Kidney (tissue), 14 donors: ENCODE measurements around the gene MMS22L. TPM values are rescaled to one million over a fixed set of nuclear protein-coding genes. Genes with fewer than 3 reads are reported as not detected.

Experiments
- DNase-seq, 5 donors: peaks; one replicate each; pipeline ENCODE4 v3.0.0-alpha.2; 2013 to 2020
- FAIRE-seq: peaks from 2 replicates; lab custom pipeline; 2012; peaks lifted over from hg19 to GRCh38; lab: Jason Lieb, UNC
- H3K27ac ChIP-seq, 2 donors: one replicate each; pipeline ENCODE4 v1.7.0; 2013; ENCODE audit warnings: low read depth in 2 of 2, low read length in 2 of 2, inconsistent platforms in 1 of 2
- H3K27me3 ChIP-seq: one replicate; pipeline ENCODE4 v1.7.1; 2013; ENCODE audit warnings: low read length, inconsistent platforms; ENCODE audit not compliant: control insufficient read depth, insufficient read depth
- H3K36me3 ChIP-seq, 3 donors: one replicate each; pipeline versions ENCODE4 v1.7.0 to v1.7.1; 2013; ENCODE audit warnings: low read length in 3 of 3, control low read depth in 1 of 3, inconsistent platforms in 1 of 3; ENCODE audit not compliant: insufficient read depth in 3 of 3, control insufficient read depth in 2 of 3
- H3K4me1 ChIP-seq, 3 donors: one replicate each; pipeline versions ENCODE4 v1.7.0 to v1.7.1; 2013; ENCODE audit warnings: low read length in 3 of 3, inconsistent platforms in 1 of 3, low read depth in 1 of 3; ENCODE audit not compliant: control insufficient read depth in 2 of 3, insufficient read depth in 2 of 3
- H3K4me3 ChIP-seq, 3 donors: one replicate each; pipeline versions ENCODE4 v1.7.0 to v1.8.1; 2013; ENCODE audit warnings: low read length in 3 of 3, control low read depth in 1 of 3, inconsistent platforms in 1 of 3
- H3K9ac ChIP-seq, 3 donors: one replicate each; pipeline versions ENCODE4 v1.7.0 to v1.7.1; 2013; ENCODE audit warnings: low read length in 3 of 3, control low read depth in 1 of 3, inconsistent platforms in 1 of 3
- H3K9me3 ChIP-seq, 3 donors: one replicate each; pipeline versions ENCODE4 v1.7.0 to v1.7.1; 2013; ENCODE audit warnings: low read length in 3 of 3, control low read depth in 1 of 3, inconsistent platforms in 1 of 3; ENCODE audit not compliant: control insufficient read depth in 2 of 3, insufficient read depth in 1 of 3
- CTCF ChIP-seq: IDR thresholded peaks from 3 replicates; pipeline ENCODE4 v1.5.1; 2012; ENCODE audit warnings: mild to moderate bottlenecking, moderate library complexity, borderline replicate concordance; ENCODE audit not compliant: insufficient read depth; ENCODE audit errors: extremely low read depth
- intact Hi-C: fragments of 100-400 bp; cut with DNase I; formaldehyde crosslinking; loops from one replicate; pipeline ENCODE4 v1.11.1; 2022
- polyA plus RNA-seq: library from polyadenylated mRNA; stranded (reverse); fragments of 350-450 nt; fragmentation: Illumina TruSeq; extraction: RNeasy Lipid Tissue Mini Kit (QIAGEN cat#74804); gene quantifications from one replicate; pipeline ENCODE4 v1.2.3, GENCODE V29; 2014; ENCODE audit warnings: low read depth, low replicate concordance; ENCODE audit not compliant: insufficient read depth
- total RNA-seq: library from RNA; stranded (reverse); fragmentation: NEBNext Ultra II Directional; extraction: Animal tissue kit (Norgen Biotek cat#: 25700); gene quantifications from one replicate; pipeline ENCODE4 v1.2.1, GENCODE V29; 2021
- donor health status: control.
- donor health status: control.
- donor health status: control.
- donor health status: control.
- donor health status: control.
- donor health status: DM: yes; HTN: yes; CAD: no.
- donor health status: Normal renal cell carcinoma (clear cell type).

Gene MMS22L
- total and polyA plus RNA-seq, 2 donors from 2014 or later = 1.7 to 9.5 TPM

- no peak overlapping the region for H3K27ac ChIP-seq
- H3K36me3 ChIP-seq = no peaks in the 10 kb centered on the region
- no peak for FAIRE-seq
- H3K4me1 ChIP-seq = no peaks in the 10 kb centered on the region
- H3K9me3 ChIP-seq = no peaks in the 10 kb centered on the region
- DNase-seq = no peak
- no peak overlapping the region for H3K9ac ChIP-seq
- no peaks in the 10 kb centered on the region for H3K27me3 ChIP-seq
- no peak overlapping the region for H3K4me3 ChIP-seq
- no peak for TF ChIP-seq CTCF
- intact Hi-C loops = no loop called here
Observed at GRCh38 chr6:97128507-97128906, 154.5 kb downstream of the MMS22L start.

GRCh38 chr6:97123652-97124051 is 159.4 kb downstream of the MMS22L start:
- Histone ChIP-seq H3K9ac (no peak overlapping the region), H3K4me1 (no peaks in the 10 kb centered on the region), H3K27me3 (no peaks in the 10 kb centered on the region), H3K36me3 (no peaks in the 10 kb centered on the region), H3K4me3 (no peak overlapping the region), H3K27ac (no peak overlapping the region), H3K9me3 (no peaks in the 10 kb centered on the region)
- FAIRE-seq = no peak
- TF ChIP-seq CTCF = no peak
- intact Hi-C loops = no loop called here
- DNase-seq = no peak

DNA sequence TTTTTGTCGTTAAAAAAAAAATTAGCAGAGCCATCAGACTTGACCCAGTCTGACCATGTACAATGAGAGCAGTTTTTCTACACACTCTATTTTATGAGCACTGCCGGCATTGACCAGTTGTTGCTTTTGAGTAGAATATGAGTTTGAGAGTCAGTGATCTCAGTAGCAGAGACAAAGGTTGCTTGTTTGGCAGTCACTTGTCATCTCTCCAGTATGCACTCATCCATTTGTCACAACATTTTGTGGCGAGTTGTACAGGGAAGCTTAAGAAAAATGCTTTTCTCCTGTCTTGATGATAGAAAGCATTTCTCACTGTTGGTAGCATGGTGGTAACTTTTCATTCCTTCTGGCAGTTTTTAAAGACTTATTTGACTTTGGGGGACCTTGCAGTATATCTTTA is 159.9 kb downstream of the MMS22L start:
- no peak overlapping the region for H3K27ac ChIP-seq
- no peak for FAIRE-seq

More for the DNA sequence above, 159.9 kb downstream of the MMS22L start:
- no peaks in the 10 kb centered on the region for H3K36me3 ChIP-seq
- no peaks in the 10 kb centered on the region for H3K27me3 ChIP-seq
- no peak overlapping the region for H3K9ac ChIP-seq
- intact Hi-C loops = no loop called here
- DNase-seq = no peak
- H3K4me3 ChIP-seq = no peak overlapping the region
- TF ChIP-seq CTCF = no peak
- no peaks in the 10 kb centered on the region for H3K9me3 ChIP-seq
- no peaks in the 10 kb centered on the region for H3K4me1 ChIP-seq
